ENCODE data around the gene RIPOR1. TPM values are rescaled to one million over a fixed set of nuclear protein-coding genes. Genes with fewer than 3 reads are reported as not detected.

RIPOR1 gene
- polyA plus RNA-seq, 1 of the 3 experiments (the other 2 are of a cell fraction): 24.7 TPM

DNA sequence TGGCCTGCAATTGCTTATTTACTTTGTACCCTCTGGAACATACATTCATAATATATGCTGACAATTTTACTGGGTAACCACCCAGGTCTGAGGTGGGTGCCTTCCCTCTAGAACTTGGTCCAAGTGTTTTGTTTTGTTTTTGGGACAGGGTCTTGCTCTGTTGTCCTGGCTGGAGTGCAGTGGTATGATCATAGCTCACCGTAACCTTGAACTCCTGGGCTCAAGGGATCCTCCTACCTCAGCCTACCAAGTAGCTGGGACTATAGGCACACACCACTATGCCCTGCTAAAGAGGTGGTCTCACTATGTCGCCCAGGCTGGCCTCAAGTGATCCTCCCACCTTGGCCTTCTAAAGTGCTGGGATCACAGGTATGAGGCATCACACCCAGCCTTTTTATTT, 22.5 kb downstream of the RIPOR1 start:
- TF ChIP-seq TCF12 (IDR thresholded peaks at IDR 0.05) (no peak), FOXJ3 (CRISPR knock-in tag; IDR thresholded peaks at IDR 0.05) (no peak), SIN3A (IDR thresholded peaks at IDR 0.05; ENCODE audit: borderline replicate concordance, low read depth, low read length) (no peak), FOXM1 (IDR thresholded peaks at IDR 0.05; ENCODE audit: low read depth) (no peak), RCOR1 (IDR thresholded peaks at IDR 0.05; ENCODE audit: low read length) (no peak), SMC3 (IDR thresholded peaks at IDR 0.05; ENCODE audit: low read depth, low read length) (no peak), YY1 (IDR thresholded peaks at IDR 0.05; ENCODE audit: low read depth) (no peak), GATA2 (CRISPR knock-in tag; IDR thresholded peaks at IDR 0.05) (no peak), NFIC (IDR thresholded peaks at IDR 0.05; ENCODE audit: borderline replicate concordance) (no peak), CHD2 (IDR thresholded peaks at IDR 0.05; ENCODE audit: low read length, partially characterized antibody) (no peak), MXI1 (IDR thresholded peaks at IDR 0.05; ENCODE audit: low read depth, low read length) (no peak), RFX5 (IDR thresholded peaks at IDR 0.05; ENCODE audit: low read length) (no peak), TEAD4 (IDR thresholded peaks at IDR 0.05; ENCODE audit: borderline replicate concordance, insufficient read depth) (no peak)
- TF ChIP-seq, protein P1, sequence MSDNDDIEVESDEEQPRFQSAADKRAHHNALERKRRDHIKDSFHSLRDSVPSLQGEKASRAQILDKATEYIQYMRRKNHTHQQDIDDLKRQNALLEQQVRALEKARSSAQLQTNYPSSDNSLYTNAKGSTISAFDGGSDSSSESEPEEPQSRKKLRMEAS (IDR thresholded peaks at IDR 0.05; ENCODE audit: low read depth): no peak
- TF ChIP-seq, protein P2, sequence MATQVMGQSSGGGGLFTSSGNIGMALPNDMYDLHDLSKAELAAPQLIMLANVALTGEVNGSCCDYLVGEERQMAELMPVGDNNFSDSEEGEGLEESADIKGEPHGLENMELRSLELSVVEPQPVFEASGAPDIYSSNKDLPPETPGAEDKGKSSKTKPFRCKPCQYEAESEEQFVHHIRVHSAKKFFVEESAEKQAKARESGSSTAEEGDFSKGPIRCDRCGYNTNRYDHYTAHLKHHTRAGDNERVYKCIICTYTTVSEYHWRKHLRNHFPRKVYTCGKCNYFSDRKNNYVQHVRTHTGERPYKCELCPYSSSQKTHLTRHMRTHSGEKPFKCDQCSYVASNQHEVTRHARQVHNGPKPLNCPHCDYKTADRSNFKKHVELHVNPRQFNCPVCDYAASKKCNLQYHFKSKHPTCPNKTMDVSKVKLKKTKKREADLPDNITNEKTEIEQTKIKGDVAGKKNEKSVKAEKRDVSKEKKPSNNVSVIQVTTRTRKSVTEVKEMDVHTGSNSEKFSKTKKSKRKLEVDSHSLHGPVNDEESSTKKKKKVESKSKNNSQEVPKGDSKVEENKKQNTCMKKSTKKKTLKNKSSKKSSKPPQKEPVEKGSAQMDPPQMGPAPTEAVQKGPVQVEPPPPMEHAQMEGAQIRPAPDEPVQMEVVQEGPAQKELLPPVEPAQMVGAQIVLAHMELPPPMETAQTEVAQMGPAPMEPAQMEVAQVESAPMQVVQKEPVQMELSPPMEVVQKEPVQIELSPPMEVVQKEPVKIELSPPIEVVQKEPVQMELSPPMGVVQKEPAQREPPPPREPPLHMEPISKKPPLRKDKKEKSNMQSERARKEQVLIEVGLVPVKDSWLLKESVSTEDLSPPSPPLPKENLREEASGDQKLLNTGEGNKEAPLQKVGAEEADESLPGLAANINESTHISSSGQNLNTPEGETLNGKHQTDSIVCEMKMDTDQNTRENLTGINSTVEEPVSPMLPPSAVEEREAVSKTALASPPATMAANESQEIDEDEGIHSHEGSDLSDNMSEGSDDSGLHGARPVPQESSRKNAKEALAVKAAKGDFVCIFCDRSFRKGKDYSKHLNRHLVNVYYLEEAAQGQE (IDR thresholded peaks at IDR 0.05; ENCODE audit: low read depth, low read length): no peak
- TF ChIP-seq, protein P3, sequence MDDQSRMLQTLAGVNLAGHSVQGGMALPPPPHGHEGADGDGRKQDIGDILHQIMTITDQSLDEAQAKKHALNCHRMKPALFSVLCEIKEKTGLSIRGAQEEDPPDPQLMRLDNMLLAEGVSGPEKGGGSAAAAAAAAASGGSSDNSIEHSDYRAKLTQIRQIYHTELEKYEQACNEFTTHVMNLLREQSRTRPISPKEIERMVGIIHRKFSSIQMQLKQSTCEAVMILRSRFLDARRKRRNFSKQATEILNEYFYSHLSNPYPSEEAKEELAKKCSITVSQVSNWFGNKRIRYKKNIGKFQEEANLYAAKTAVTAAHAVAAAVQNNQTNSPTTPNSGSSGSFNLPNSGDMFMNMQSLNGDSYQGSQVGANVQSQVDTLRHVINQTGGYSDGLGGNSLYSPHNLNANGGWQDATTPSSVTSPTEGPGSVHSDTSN (IDR thresholded peaks at IDR 0.05): no peak
- Histone ChIP-seq H3K9ac (no peak overlapping the region), H3K4me3 (ENCODE audit: low read depth in 2 of 2, low read length in 1 of 2) (no peak overlapping the region), H3K79me2 (ENCODE audit: insufficient read depth) (0 out of 2 replicates have a peak, but pooled peaks cover 2% of the 10 kb centered on the region), H3K27ac (ENCODE audit: low read depth in 2 of 2, low read length in 1 of 2) (no peak overlapping the region), H2AFZ (ENCODE audit: low read depth) (no peak overlapping the region), H4K20me1 (ENCODE audit: insufficient read depth) (peaks cover 10% of the 10 kb centered on the region; the same call in 1 of the 2 replicates), H3K27me3 (ENCODE audit: insufficient read depth) (no peaks in the 10 kb centered on the region), H3K9me3 (no peaks in the 10 kb centered on the region), H3K36me3 (replicated peaks in 1 of 2; ENCODE audit: control insufficient read depth in 1 of 2, insufficient read depth in 2 of 2, low read length in 1 of 2) (peaks cover 3 to 11% of the 10 kb centered on the region in 2 experiments), H3K4me1 (ENCODE audit: control insufficient read depth in 1 of 2, insufficient read depth in 2 of 2, low read depth in 1 of 2, low read length in 1 of 2) (peaks cover 0 to 8% of the 10 kb centered on the region in 2 experiments; a peak in 1 of 4 replicates), H3K4me2 (no peak overlapping the region), H3F3A (replicated peaks; ENCODE audit: insufficient read depth) (peaks cover 31% of the 10 kb centered on the region), H3K9me2 (no peaks in the 10 kb centered on the region)
- 92% methylated on average over 2 of the region's 2 CpGs for WGBS (ENCODE audit: low lambda C conversion rate)
- CTCF ChIA-PET: interaction anchor here (1.6 to 15.5 kb wide), 4 partner anchors 12 to 94 kb away, joined by 4 to 263 read pairs (median 32); partner anchors contain the start of genes CARMIL2 and CTCF
- no peak for DNase-seq
- POLR2A ChIA-PET: interaction anchor here (1.5 kb wide), 1 partner anchor 11 kb away, joined by 3 read pairs; the partner anchor contains the start of gene CTCF

All from SK-N-SH (cell line).